Superior temporal gyrus (tissue), 1 donor: ENCODE results near the gene FCGR1A.
"Not testable (repeated sequence)": the region's sequence is repeated elsewhere in the genome, so short reads cannot be mapped to it uniquely, and the experiment has no call there.

Experiments used
- DNase-seq: peaks from one replicate; pipeline ENCODE4 v3.0.0-alpha.2; 2016; ENCODE audit errors: extremely low spot score

Gene FCGR1A

DNA sequence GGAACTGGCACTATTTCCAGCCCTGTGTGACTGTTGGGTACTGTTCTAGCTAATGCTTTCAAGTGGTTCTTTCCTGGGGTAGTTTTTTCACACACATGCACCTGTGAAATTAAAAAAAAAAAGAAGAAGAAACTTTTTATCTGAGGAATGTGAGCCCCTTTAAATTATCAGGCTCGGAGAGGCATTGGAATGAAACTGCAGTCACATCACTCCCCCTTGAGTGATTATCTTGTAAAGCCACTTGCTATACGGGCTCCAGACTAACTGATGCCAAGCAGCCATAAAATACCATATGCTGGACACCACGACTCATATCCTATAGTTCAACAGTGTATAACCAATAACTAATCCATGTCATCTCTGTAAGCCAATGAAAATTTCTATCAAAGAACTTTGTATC lies 5.4 kb upstream of the FCGR1A start:
- DNase-seq: not testable (repeated sequence)

DNA sequence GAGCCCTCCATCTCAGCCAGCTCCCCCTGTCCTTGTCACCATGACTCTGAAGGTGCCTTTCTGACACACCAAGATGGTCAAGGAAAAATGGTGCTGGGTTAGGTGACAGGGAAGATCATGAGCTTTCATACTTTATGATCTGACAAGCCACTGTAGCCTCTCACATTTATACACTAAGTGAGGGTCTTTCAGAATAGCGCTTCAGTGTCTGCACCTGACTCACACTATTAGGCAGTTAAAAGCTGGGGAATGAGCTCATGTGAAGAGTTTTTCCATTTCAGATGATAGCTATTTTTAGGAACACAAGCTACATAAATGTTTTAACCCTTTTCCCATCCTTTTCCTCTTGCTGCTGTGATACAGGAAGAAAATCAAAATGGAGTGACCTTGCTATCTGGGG lies 4.2 kb upstream of the FCGR1A start:
- DNase-seq: not testable (repeated sequence)

DNA sequence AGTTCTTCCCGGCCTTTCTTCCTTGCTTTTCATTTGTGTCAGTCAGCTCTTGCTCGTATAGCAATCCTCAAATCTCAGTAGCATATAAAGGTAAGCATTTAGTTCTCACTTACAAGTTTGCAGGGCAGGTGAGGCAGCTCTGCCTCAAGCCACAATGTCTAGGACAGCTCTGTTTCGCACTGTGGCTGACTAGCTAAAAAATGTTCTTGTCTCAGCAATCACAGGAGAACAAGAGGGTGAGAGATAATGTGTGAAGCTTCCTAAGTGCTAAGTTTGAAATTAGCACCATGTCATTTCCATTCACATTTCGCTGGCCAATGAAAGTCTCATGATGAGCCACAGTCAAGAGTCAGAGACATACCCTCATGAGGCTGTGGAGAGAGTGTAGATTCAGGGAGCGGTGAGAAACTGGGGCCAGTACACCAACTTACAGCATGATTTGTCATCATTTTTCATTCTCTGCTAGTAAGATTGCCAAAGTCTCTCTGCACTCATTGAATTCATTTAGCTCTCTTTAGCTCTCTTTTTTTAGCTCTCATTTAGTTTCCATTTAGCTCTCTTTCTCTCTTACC lies 995 bp upstream of the FCGR1A start:
- peak; percentile 15 for DNase-seq

DNA sequence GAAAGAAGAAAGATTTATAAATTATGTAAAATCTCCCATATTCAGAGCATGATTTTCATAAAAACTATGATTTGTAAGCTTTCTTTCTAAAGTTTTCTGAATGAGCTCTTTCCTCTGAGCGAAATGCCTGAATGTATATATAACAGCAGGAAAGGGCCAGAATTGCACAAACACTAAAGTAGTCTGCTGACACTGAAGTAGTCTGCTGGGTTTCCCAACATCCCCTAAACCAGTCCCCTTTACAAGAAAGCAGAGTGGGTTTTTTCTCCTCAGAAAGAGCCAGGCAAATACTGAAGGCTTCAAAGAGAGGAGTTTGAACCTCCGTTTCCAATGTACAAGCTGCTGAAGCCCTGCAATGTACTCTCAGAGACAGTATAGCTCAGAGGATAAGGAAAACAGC lies 795 bp downstream of the FCGR1A start:
- not testable (repeated sequence) for DNase-seq

DNA sequence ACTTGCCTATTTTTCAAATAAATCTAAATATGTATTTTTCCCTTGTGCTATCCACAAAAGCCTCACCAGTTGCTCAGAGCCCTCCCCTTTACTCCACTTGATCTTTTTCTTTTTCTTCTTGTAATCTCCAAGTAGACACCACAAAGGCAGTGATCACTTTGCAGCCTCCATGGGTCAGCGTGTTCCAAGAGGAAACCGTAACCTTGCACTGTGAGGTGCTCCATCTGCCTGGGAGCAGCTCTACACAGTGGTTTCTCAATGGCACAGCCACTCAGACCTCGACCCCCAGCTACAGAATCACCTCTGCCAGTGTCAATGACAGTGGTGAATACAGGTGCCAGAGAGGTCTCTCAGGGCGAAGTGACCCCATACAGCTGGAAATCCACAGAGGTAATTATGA lies 1.4 kb downstream of the FCGR1A start:
- DNase-seq: not testable (repeated sequence)

DNA sequence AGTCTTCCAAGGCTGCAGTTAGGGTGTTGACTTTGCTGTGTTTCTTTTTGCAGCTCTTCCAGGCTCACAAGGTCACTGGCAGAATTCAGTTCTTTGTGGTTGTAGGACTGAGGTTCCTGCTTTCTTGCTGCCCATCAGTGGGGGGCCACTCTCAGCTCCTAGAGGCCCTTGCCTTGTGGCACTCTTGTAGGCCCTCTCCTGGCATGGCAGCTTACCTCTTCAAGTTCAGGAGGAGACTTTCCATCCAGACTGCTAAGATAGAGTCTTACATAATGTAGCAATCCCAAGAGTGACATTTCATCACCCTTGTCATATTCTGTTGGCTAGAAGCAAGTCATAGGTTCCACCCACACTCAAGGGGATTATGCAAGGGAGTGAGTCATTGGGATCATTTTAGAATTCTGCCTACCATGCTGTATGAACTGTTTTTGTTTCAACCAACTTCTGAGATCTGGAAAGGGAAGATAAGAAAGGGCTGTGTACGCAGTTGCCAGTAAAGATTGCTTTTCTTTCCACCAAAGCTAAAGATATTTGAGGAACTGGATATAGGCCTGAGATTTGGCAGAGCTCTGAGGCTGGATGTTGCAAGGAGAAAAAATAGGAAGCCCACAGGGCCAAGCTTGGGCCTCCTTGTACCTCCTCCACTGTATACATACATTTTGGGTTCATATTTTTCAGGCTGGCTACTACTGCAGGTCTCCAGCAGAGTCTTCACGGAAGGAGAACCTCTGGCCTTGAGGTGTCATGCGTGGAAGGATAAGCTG lies 5.4 kb downstream of the FCGR1A start:
- DNase-seq: not testable (repeated sequence)

DNA sequence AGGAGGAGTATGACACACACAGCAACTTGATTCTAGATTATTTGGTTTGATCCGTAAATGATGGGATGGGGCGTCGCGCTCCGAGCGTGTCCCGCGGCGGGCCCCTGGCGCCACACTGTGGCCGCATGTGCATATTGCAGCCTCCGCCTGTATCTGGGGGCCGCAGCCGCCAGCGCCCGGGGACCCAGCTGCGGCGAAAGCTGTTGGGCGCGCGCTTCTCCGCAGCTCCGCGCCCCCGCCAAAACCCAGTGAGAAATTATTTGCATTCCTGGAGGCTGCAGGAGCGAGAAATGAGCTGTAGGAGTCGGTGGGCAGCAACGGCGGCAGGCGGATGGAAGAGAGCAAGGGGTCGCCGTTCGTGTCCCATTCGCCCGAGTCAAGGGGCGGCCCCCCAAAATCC lies 10.0 kb downstream of the FCGR1A start:
- peak; percentile 40 for DNase-seq

DNA sequence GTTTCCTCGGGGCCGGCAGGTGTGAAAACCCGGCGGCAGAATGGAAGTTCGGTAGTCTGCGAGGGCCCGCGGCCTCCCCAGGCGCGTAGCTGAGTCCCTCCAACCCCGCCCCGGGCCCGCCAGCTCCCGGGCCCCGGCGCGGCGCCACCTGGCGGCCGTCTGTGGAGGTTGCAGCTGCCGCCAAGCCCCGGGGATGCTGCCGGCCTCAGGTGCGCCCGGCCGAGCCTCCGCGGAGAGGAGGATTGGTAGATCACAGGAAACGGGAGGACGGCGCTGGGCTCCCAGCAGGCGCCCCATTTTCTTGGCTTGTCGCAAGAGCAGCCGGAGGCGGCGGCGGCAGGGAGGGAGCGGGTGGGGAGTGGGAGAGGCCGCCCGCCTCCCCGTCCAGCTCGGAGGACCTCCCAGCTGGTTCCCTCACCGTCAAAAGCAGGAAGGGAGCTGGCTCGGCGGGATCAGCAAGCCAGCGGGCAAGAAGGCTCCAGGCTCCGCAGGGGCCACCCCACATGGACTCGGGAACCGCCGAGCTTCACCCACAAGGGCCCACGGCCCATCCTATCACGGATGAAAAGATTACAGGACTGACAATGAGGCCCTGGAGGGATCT lies 10.5 kb downstream of the FCGR1A start:
- DNase-seq: peak; percentile 51

DNA sequence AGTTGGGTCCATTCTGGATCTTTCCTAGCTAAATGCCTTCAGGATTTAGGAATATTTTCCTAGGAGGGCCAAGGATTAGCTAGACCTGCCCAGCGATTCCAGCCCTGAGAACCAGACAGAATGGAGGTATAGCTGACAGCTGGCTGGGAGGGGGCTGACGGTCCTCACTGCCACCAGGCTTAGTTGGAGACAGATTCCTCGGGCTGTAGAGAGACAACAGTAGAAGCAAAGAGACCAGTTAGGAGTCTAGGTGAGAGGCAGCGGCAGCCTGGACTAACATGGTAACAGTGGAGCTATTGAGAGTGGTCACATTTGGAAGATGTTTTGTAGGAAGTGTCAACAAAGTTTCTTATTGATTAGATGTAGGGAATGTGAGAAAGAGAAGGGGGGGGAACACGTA lies 11.4 kb downstream of the FCGR1A start:
- DNase-seq: not testable (repeated sequence)

DNA sequence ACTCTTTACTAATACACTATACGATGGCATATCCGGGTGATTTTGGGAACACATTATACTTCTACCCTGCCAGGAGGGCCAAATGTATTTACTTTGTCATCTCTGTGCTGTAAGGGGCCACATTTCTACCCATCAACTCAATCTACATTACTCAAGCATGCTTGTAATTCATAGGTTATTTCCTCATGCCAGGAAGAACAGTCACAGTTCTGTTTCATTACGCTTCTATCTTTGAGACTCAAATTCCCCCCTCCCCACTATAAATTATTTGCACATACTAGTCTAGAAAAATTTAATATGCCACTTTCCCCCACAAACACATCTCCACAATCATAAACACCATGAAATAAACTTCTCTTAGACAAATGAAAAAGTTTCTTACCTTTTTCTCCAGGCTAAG lies 19.1 kb downstream of the FCGR1A start:
- DNase-seq: not testable (repeated sequence)

DNA sequence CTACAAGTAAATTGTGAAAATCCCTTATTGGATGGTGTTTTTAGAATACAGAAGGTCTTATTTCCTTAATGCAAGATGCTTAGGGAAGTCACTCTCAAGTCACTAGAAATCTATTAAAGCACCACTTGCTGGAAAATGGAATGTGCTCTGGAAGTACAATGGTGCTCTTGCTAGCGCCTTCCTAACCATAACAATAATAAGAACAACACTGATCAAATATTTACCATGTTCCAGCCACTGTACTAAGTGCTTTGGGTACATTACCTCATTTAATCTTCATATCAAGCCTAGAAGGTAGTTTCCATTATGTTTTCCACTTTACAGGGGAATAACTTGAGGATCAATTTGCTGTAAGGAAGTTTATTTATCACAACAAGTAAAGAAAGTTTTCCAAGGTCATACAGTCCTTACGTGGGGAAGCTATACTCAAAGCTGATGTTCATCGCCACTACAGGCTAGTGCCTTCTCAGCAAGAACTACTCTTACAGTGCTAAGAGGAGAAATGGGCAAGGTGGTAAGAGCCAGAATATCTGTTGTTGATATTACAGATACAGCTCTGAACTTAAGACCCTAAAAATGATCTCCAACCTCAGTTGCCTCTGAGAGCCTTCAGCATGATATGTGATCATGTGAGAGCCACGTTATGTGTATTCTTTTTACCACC lies 22.1 kb downstream of the FCGR1A start:
- DNase-seq: not testable (repeated sequence)

DNA sequence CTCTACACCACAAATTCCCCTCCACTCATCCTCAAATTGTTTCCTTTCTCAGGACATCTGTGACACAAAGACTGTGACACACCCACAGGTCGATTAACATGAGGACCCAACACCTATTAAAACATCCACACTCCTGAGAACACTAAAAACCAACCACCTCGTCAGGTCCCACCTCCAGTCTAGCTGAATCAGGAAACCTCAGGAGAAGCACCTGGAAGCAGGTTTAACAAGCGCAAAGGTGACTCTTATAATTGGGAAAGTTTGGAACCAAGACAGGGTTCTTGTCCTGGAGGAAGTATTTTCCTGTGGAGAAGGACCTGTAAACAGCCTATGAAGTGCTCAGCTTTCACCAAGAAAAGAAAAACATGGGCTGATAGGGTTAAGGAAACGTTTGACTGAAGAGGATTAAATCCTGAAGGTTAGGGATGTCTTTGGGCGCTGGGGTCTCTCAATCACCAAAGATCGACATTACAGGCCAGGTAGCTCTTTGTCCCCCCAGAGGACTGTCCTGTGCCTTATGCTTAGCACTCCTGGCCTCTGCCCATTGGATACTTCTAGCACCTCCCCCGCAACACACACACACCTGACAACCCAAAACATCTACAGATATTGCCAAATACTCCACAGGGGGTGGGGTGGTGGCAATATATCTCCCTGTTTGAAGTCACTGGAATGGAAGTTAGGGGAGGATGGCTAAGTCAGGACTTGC lies 28.4 kb downstream of the FCGR1A start:
- DNase-seq: peak; percentile 1

DNA sequence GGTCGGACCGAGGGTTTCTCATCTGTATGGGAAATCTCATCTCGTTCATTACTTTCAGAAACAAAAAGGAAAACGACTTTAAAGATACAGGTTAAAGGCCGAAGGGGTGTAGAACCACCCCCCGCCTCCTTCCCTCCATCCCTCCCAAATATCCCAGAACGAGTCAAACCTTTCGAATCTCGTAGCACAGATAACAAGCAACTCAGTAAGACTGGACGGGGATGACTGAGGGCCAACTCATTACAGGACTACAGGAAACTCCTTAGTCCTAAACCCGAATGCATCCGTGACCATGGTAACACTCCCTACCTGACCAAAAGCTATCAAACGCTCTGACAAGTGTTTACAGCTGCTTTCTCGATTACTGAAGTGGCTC lies 29.0 kb downstream of the FCGR1A start:
- peak; percentile 4 for DNase-seq

DNA sequence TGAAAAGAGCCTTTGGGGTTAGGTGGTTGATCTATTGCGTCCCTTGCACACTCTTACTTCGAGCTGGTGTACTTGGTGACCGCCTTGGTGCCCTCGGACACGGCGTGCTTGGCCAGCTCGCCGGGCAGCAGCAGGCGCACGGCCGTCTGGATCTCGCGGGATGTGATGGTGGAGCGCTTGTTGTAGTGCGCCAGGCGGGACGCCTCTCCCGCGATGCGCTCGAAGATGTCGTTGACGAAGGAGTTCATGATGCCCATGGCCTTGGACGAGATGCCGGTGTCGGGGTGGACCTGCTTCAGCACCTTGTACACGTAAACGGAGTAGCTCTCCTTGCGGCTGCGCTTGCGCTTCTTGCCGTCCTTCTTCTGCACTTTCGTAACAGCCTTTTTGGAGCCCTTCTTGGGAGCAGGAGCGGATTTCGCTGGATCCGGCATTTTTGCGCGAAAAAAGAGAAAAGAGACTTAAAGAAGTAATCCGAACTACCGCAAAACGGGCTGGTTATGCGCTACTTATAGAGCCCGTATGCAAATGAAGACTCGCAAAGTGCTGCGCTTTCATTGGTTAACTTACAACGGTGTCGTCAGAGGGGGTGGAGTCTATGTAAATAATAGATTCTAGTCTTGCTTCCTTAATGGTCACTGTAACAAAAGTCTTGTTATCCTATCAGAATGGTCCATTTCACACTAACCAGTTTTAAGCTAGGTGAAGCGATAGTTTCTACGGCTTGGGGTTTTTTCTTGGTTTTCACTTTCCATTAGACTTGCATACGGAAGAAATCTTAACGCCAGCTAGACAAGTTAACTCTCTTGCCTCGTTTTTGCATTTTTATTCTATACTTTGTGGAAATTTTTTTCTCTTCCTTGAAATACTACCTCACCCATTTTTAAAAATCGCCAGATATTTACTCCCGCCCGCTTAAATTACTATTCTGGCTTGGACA lies 29.7 kb downstream of the FCGR1A start:
- peak; percentile 98 for DNase-seq

DNA sequence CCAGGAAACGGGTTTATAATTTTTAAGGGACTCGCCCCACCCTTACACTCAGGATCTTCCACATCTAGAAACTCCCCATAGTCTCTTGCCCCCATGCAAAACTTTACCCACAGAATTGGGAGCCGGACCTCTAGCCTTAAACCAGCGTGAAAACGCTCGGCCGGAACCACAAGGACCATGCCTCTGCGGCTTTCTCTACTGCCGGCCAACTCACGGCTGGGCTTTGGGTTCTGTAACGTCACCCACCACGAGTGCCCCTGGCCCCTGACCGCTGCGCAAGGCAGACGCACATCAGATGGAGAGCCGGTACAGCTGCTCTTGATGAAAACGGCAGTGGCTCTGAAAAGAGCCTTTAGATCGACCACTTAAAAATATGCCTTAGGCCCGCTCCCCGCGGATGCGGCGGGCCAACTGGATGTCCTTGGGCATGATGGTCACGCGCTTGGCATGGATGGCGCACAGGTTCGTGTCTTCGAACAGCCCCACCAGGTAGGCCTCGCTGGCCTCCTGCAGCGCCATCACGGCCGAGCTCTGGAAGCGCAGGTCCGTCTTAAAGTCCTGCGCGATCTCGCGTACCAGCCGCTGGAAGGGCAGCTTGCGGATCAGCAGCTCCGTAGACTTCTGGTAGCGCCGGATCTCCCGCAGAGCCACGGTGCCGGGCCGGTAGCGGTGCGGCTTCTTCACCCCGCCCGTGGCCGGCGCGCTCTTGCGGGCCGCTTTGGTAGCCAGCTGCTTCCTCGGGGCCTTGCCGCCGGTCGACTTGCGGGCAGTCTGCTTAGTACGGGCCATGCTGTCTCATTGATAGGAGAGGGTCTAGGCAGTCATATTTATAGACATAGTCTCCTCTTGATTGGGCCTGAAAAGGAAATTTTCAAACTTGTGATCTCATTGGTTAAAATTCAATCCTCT lies 30.7 kb downstream of the FCGR1A start:
- peak; percentile 64 for DNase-seq

DNA sequence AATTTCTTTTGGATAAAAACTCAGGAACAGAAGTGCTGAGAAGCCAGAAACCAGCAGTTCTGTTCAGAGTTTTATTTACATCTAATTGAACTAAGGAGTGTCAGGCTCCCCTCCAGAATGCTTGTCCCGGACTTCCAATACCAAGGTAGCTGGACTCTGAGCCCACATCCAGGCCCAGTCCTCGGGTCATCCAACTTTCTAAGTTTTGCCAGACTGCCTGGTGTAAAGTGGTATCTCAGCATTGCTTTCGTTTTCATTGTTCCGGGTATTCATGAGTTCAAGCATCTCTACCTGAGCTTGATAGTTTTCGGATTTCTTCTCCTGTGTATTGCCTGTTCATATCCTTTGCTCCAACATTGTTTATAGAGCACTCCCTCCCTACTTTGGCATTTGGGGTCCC lies 37.9 kb downstream of the FCGR1A start:
- DNase-seq: not testable (repeated sequence)

DNA sequence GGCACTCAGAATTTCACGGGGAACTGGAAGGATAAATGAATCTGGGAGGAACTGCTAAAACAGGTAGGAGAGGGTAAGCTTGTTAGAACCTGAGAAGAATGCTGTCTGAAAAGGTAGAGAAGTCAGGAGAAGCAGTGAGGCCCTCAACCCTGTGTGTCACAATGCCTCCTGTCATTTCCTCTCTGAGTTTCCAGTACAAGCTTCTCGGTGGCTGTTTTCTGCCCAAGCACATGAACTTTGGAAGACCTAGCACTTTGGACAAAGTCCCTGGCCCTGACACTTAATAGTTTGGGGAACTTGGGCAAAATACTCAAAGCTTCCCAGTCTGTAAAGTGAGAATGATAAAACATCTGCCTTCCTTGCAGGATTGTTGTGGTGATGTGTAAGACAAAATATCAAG lies 44.1 kb downstream of the FCGR1A start:
- DNase-seq: not testable (repeated sequence)

DNA sequence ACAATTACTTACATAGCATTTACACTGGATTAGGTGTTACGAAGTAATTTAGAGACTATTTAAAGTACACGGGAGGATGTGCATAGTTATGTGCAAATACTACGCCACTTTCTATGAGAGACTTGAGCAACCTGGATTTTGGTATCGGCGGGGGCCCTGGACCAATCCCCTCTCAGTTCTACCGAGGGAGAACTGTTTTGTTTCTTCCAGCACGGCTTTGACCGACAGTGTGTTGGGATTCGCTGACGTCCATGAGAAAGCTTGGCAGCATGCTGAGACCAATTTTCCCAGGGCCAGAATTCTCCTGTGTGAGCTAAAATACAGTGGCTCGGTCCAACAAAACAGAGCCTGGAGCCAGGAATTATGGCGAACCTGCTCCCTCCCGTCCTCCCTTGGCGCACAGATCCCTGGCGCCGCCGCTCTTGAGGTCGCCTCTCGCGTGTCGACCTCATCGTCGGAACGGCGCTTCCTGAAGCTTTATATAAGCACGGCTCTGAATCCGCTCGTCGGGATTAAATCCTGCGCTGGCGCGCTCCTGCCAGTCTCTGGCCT lies 49.3 kb downstream of the FCGR1A start:
- DNase-seq: not testable (repeated sequence)
